Activated naive CD4-positive, alpha-beta T cell (primary cell): ENCODE measurements around the gene SLC15A4.

Source experiments
- DNase-seq, 4 experiments: peaks; one replicate each; lab custom pipeline; 2025; lab: John Stamatoyannopoulos, UW

The SLC15A4 gene

DNA sequence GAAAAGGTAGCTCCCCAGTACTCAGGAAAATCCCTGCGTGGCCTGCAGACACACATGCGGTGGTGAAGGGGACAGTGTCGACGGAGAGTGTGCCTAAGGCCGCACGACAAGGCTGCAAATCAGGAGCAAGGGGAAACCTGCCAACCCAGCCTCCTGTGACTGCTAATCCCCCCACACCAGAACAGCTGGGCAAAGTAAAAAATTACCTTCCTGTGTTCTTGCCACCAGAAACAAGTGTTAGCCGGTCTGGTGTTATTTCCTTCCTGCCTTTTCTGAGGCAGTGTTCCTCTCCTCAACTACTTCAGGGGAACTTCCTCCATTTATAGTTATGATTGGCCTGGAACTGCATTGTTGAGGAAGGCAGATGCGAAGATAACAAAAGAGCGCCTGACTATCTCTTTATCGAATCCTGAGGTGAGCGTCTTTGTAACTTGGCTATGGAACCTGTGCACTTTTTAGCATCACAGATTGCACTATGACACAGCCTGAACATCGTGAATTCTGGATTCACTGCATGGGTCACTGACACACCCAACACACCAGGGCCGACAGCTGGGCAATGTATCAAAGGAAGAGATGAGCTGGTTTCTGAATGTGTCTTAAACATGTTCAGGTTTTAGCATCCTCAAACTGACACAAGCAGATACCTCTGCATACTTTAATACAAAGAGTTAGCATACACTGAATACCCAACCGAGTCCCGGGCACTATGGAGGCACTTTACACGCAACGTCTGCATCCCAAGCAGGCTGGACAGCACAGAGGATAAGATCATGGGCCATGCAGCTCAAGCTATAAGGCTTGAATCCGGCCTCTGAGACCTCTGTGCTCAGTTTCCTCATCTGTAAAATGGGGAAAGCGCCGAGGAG is 28.9 kb downstream of the SLC15A4 start:
- DNase-seq, result no peak

DNA sequence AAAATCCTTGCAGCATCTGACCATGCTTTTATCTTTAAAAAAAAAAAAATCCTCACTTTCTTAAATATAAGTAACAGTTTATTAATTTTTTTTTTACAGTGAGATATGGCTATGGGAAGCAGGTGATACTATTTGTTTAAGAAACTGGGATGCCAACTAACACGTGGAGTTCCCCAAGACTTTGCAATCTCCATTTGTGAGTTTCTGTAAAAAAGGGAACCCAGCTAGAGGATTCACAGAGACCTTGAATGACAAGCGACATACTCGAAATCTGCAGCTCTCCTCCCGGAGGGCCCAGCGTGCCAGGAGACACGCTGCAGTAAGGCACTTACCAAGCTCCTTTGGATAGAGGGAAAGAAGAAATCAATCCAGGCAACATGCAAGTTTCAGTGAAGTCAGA is 30.1 kb downstream of the SLC15A4 start:
- DNase-seq, result no peak

DNA sequence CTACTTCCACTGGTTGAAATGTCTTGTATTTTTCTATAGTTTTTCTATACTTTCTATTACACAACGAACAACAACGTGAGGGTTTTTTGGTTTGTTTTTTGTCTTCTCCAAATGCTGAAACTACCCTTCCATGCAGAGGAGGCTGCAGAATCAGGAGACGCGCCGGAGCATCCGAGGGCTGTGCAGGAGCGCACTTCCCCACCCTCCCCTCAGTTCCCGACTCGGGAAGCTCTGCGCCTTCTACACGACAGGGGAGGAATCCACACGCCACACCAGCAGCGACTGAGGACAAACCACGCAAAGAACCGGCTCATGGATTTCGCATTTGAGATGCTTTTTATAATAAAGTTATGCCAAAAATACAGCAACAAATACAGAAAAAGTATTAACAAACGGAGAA is 30.9 kb downstream of the SLC15A4 start:
- no peak for DNase-seq

DNA sequence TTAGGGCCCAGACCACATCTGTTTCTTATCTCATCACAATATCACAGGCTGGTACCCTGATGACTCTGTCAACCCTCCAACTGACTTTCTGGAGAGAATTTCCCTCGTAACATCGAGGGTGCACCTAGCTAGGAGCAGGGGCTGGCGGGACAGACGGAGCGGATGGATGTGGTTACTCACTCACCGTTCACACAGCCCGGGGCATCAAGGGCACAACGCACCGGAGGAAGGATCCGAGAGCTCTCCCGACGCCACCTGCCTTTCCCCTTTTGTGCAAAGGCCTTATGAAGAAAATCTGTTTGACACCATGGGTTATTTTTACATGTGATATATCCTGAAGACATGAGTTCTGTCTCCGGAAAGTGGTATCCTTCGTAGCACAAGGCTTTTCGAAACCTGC is 31.4 kb downstream of the SLC15A4 start:
- DNase-seq, result no peak

DNA sequence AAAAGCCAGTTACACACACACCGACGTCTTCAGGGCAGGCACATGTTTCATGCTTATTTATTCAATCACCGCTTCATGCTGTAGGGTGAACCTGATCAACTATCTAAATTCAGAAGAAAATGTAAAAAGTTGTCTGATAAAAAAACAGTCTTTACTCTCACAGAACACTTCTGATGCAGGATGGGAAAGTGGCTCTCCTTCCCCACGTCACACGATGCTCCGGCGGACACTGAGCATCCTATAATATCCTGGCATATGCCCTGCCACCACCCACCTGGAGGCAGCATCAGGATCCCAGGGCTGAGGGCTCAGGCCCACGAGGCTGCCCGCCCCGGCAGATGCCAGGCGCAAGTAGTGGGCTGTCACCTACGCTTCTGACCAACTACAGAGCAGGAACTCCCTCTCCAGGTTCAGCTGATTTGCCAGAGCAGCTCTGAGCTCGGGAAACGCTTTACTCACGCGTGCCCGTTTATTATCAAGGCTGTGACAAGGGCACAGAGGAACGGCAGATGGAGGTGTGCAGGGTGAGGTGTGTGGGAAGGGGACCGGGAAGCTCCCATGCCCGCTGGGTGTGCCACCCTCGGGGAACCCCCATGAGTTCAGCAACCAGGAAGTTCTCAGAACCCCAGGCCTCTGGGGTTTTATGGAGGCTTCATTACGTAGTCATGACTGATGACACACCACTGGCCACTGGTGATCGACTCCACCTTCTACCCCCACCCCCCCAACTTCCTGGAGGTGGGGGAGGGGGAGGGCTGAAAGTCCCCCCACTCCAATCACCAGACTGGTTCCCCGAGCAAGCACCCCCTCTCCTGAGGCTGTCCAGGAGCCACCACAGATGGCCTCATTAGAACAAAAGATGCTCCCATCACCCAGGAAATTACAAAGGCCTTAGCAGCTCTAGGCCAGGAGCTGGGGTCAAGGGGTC is 32.1 kb downstream of the SLC15A4 start:
- no peak for DNase-seq

DNA sequence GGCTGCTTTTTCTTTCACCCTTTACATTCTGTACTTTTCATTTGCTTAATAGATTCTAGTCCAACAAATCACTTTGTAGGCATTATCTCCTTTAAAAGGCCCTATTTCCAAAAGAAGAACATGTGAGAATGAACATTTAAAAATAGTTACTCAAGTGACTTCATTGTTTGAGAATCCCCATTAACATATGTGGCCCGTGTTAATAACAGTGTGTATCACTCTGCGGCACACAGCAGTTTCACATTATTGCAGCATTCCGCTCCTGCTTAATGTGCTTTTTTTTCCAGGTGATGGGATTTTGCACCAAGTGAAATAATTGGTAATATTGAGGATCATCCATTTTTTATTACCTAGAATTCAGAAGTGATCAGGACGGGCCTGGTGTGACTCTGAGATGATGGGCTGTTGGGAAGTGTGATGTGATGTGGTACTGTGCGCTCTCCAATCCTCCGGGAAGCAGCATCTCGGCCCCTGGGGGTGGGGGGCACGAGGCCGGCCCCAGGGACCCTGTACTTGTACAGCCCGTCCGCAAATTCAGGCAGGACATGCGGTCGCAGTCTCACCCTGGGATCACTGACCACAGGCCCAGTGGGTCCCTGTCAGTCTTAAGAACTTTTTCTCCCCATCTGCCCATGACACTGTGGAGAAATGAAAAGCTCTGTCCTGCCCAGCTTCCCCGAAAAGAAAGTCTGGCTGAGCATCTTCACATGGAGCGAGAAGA is 32.9 kb downstream of the SLC15A4 start:
- DNase-seq, result no peak

DNA sequence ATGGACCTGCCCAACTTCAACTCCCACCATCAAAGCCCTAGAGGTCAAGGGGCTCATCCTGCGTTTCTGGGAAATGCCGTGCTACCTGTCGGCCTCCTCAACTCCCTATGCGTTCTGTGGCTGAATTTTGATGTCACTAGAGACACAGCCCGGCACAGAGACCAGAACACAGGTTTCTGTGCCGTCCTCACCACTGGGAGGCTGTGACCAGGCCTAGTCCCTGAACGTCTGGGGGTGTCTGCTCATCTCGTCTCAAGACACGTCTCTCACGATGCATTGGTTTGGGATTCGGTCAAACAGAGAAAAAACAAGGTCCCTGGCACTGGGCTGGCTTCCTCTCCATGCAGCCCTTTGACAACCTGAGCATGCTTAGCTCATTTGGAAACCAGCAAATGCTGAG is 33.5 kb downstream of the SLC15A4 start:
- DNase-seq, result no peak

DNA sequence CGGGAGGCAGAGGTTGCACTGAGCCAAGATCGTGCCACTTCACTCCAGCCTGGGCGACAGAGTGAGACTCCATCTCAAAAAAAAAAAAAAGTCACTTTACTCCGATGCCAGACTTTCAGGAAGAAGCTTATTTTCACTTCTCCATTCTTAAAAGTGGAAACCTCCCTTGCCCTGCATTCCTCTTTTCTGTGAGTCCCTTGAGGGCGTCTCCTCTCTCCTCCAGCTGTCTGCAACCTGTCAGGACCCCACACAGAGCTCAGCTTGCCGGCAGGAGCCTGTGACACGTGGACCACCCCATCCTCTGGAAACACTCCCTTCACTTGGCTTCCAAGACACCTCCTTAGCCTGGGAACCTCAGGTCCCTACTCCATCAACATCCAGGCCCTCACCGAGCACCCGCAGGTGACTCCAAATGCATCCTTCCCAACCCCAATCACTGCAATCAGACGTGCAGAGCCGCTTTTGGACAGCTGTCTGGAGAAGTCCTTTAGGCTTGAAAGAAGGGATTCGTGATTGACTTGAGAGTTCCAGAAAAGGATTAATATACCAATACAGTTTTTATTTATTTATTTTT is 34.3 kb downstream of the SLC15A4 start:
- DNase-seq, result no peak

DNA sequence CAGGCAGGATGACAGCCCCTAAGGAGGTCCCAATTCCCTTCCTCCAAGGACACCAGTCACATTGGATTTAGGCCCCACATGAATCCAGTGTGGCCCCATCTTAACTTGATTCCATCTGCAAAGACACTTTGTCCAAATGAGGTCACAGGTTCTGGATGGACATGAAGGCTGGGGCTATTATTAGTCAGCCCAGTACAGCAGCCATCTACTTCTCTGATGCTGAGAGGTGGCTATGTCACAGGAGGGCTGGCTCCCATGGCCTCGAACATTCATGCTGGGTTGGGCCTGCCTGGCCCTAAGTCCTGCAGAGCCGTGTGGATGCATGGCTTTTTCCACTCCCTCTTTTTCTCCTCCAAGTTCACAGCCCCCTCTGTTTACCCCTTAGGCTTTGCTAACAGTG is 35.9 kb downstream of the SLC15A4 start:
- no peak for DNase-seq

DNA sequence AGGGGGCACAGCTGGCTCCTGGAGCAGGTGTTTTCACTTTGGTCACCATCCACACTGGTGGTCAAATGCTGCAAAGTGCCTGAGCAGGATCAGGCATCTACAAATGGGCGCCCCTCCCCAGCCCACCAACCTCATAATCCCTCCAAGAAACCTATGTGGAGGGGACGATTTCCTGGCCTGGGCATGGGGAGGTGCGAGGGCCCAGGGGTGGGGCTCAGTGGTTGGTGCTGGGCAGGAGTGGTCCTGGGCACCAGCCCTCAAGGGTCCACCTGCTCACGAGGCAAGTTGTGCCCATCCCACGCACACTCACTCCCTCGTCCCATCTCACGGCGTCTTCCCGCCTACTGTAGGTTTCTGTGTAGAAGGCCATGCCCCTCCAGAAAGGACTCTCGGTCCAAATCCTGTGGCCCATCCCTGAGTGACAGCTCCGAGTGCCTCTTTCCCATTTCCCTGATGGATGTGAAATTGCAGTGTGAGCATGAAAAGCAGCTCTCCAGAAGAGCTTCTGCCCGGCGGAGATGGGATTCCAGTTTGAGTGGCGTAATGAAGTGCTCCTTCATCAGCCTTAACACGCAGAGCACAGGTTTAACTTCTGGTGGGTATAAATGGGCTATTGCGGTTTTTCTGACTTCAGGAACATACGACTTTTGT is 36.9 kb downstream of the SLC15A4 start:
- DNase-seq, result no peak

DNA sequence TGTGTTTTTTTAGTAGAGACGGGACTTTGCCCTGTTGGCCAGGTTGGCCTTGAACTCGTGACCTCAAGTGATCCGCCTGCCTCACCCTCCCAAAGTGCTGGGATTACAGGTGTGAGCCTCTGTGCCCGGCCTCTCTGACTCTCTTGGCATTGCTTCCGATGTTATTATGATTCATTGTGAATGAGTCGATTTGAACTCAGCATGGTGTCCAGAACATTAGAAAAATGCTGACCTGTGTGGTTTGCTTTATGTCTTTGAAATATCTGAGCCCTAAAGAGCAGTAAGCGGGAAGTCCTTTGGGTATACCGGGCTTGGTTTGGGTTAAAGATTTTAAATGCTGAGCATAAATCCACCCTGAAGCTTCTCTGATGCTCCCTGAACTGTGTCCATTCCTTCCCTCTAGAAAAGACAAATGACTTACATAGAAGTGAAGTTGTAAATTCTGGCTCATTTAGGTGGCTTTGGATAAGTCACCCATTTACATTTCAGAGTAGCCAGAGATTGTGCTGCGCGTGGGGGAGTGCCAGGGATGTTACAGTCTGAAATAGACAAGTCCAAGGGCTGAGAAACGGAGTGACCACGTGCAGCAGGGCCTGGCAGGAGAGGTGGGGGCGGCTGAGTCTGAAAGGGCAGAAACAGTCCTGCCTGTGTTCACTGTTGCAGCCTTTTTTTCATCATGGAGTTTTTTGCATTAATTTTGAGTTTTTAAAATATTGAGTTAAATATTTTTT is 39.6 kb downstream of the SLC15A4 start:
- no peak for DNase-seq

DNA sequence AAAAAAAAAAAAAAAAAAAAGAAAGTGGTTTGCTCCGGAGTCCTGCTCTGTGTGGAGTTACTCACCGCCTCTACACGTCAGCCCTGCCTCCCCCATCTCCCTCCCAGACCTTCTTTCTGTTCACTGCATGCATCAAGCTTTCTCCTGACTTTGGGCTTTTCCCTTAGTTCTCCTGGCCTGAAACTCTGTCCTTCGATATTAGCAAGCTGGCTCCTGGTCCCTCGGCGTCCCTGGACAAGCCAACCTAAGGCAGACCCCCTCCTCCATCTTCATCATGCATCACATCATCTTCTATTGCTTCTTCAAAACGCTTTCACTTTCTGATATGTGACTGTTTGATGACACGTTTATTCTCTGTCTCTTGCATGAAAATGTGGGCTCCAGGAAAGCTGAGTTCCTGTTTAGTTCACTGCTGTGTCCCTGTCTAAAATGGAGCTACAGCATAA is 40.6 kb downstream of the SLC15A4 start:
- DNase-seq, result no peak

DNA sequence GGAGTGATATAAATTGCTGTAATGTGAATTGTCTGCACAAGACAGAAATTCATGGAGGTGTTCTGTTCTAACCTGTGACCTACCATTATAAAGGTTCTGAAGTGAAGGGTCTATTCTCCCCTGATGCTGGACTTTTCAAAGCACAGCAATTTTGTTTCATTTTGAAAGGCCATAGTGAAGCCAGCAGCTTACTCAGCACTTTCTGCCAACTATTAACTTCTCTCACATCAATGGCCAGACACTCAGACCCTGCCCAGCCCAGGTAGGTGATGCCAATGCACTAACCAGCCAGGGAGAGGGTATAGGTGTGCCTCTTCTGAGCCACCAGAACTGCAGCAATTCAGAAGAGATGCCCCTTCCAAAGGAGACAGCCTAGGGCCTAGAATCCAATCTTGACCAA is 43.9 kb downstream of the SLC15A4 start:
- no peak for DNase-seq

DNA sequence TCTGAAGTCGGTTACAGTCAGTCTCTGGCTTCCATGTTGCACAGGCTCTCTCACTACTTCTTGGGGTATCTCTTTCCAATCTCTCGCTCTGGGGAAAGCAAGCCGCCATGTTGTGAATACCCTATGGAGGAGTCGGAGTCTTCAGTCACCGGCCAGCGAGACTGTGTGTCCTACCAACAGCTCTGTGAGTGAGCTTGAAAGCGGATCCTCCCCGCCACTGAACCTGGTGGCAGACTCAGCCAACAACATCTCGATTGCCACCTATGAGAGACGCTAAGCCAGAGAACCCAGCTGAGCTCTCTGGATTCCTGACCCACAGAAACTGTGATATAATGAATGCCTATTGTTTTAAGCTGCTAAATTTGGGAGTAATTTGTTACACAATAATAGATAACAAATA is 51.5 kb downstream of the SLC15A4 start:
- DNase-seq, result no peak

DNA sequence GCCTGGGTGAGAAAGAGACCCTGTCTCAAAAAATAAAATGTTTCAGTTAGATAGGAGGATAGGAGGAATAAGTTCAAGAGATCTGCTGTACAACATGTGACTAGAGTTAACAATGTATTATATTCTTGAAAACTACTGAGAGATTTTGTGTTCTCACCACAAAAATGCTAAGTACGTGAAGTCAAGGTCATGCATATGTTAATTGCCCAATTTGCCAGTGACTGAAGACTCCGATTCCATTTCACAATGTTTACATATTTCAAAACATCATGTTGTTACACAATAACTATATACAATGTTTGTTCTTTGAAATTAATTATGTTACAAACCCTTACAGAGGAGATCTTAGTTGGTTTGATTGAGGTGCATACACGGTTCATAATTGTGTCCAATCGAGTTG is 52.1 kb downstream of the SLC15A4 start:
- DNase-seq, result no peak

DNA sequence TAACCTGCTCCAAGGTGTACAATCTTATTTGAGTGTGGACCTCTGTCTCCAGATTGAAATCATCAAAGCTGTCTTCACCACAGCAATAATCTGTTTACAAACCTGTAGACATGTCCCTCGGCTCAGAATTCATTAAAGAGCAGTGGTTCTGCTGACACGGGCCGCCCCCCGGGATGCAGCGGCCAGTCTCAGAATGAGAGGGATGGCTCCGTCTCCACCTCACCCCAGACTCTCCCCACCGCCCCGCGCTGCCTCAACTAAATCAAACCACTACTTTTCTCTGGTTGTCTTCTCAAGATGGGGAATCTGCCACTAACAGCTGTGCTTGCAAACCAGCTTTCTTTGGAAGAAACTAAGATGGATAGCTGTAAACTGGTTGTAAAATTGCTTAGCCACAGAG is 56.2 kb downstream of the SLC15A4 start:
- DNase-seq, result no peak

DNA sequence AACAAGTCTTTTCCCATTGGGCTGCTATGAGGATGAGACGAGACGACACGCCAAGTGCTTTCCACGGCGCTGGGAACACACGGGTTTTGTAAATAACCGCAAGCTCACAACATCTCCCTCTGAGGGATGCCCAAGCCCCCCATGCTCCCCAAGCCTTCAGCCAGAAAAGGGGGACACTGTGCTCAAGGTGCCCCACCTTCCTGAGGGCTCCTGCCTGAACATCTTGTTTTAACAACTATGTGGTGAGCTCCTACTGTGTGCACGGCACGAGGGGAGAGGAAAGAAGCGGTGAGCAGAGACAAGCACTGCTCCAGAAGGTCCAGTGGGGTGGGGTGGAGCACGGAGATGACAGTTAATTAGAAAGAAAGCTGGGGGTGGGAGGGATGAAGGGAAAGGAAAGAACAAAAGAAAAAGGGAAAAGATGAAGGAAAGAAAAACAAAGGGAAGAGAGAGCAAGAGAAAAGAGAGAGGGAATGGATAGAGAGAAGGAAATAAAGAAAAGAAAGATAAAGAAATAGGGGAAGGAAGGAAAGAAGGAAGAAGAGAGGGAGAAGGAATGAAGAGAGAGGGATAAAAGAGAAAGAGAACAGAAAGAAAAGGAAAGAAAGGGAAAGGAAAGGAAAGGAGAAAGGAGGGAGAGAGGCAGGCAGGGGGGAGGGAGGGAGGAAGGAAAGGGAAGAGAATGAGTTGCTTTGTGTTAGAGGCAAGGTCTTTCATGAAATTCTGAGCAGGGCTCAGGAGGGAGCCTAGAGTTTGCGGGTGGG is 56.8 kb downstream of the SLC15A4 start:
- DNase-seq, result no peak

DNA sequence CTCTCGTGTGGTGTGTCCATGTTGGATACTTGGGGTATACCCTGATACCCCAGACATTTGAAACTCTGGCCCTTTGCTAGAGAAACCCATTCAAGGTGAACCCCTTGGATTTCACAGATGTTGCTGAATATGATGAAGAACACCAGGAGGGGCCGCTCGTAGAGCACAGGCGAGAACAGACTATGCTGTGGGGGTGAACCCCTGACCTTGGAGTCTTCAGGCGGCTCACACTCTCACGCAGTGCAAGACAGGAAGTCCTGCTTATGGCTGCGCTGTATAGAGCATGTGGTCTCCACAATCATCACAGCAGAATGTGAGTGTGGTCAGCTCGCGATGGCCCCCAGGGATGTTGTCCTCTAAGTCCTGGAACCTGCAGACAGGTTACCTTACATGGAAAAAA is 60.4 kb downstream of the SLC15A4 start:
- no peak for DNase-seq

DNA sequence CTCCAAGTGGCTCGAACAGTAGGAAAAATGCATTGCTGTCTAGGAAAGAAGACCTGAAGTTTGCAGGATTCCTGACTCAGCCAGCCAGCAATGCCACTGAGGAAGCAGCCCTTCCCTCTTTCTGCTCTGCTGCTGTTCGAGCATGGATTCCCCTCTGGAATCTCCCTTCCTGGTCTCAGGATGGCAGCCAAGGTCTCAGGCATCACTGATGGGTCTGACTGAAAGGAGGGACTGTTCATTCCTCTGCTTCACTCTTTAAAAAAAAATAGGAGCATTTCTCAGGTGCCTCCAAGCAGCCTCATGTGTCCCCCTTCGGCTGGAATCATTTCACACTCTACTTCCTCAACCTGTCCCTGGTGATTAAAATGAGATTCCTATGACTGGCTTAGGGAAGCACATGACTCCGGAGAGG is 62.4 kb downstream of the SLC15A4 start:
- no peak for DNase-seq

DNA sequence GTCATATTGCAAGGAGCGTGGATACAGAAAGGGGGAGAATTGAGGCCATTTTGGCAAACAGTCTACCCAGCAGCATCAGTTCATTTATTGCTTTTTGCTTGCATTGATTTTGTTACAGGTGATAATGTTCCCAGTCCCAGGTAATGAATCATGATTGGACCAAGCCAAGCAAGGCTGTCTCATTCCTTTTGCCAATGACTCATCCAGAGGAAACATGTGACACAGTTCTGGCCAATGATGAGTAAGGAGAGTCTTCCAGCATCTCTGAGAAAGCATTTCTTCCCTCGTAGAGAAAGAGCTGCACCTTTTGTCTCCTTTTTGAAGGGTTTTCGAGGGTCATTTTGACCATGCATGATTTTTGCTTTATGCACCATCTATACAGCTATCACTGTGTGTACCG is 68.2 kb downstream of the SLC15A4 start:
- DNase-seq, result no peak
